Measurements from ENCODE around the gene CCDC174. TPM values are rescaled to one million over a fixed set of nuclear protein-coding genes. Genes with fewer than 3 reads are reported as not detected.

Gene CCDC174
- total RNA-seq, 1 experiment from 2014 or later, result 16.0 TPM

DNA sequence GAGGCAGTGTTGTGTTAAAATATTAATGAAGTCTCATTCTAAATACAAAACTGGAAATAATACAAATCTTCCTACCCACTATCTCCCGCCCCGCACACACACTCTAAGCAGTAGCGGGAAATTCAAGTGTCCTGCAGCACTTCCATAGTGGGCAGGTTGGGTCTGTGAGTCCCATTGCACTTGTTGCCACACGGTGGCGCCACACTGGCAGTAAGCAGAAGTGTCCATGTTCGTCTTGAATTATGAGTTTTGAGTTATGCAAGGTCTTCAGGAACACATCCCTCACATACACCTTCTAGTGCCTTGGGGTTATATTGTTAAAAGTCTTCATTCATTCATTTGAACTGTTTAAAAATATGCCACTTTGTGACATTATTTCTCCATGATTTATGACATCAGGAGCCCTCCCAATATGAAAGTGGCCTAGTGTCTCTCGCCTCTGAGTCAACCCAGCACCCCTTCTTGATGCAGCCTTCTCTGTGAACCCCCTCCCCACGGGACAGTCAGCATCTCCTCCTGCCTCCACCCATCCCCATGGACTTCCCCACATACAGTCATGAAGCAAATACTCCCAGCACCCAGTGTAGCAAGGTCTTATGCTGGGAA lies 17.6 kb upstream of the CCDC174 start:
- Mint-ChIP-seq H3K4me3 (no peak overlapping the region), H3K4me1 (peaks cover 7% of the 10 kb centered on the region), H3K27ac (no peak overlapping the region), H3K36me3 (no peaks in the 10 kb centered on the region), H3K27me3 (ENCODE audit: low read depth) (peaks cover 20% of the 10 kb centered on the region), H3K9me3 (no peaks in the 10 kb centered on the region)
- CTCF ChIA-PET, result interaction anchor here (0.7 to 2.1 kb wide), 2 partner anchors 9 to 11 kb away, joined by 3 to 6 read pairs; no protein-coding TSS in a partner anchor
- DNase-seq (ENCODE audit: low spot score), result peak; percentile 64
- POLR2A ChIA-PET, result no interaction called here
- TF ChIP-seq, protein P1, sequence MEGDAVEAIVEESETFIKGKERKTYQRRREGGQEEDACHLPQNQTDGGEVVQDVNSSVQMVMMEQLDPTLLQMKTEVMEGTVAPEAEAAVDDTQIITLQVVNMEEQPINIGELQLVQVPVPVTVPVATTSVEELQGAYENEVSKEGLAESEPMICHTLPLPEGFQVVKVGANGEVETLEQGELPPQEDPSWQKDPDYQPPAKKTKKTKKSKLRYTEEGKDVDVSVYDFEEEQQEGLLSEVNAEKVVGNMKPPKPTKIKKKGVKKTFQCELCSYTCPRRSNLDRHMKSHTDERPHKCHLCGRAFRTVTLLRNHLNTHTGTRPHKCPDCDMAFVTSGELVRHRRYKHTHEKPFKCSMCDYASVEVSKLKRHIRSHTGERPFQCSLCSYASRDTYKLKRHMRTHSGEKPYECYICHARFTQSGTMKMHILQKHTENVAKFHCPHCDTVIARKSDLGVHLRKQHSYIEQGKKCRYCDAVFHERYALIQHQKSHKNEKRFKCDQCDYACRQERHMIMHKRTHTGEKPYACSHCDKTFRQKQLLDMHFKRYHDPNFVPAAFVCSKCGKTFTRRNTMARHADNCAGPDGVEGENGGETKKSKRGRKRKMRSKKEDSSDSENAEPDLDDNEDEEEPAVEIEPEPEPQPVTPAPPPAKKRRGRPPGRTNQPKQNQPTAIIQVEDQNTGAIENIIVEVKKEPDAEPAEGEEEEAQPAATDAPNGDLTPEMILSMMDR (IDR thresholded peaks at IDR 0.05), result peak; percentile 83
- no peak for TF ChIP-seq ZNF317 (CRISPR knock-in tag; IDR thresholded peaks at IDR 0.05; ENCODE audit: borderline replicate concordance, low read depth)
- peak; percentile 81 for ATAC-seq

DNA sequence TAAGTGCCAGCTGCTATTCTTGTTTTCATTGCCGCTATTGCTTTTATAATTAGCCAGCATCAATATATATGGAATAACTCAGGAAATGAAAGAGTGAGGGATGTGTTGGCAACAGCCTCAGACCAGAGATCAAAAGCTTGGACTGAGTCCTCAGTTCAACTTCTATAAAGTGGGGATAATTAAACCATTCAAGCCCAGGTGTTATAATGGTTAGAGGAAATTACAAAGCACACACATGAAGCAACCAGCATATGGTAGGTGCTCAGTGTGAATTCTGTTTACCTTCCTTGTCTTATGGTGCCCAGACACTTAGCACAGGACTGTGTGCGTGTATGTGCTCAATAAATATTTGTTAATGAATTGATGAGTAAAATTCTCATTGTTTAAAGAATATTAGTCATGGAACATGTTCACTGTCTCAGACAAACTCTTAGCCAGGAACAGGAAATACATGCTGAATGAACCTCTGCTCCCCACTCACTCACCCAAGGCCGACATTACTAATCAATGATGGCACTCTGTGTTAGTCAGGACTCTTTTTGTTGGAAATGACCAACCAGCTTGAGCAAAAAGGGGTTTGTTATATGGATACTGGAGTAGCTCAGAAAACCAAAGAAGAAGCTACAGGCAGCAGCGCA lies 16.7 kb upstream of the CCDC174 start:
- Mint-ChIP-seq H3K36me3 (no peaks in the 10 kb centered on the region), H3K27ac (no peak overlapping the region), H3K4me1 (peaks cover 7% of the 10 kb centered on the region), H3K9me3 (no peaks in the 10 kb centered on the region), H3K4me3 (no peak overlapping the region), H3K27me3 (ENCODE audit: low read depth) (peaks cover 20% of the 10 kb centered on the region)
- TF ChIP-seq HMGA2 (CRISPR knock-in tag; IDR thresholded peaks at IDR 0.05), result no peak
- TF ChIP-seq, protein P2, sequence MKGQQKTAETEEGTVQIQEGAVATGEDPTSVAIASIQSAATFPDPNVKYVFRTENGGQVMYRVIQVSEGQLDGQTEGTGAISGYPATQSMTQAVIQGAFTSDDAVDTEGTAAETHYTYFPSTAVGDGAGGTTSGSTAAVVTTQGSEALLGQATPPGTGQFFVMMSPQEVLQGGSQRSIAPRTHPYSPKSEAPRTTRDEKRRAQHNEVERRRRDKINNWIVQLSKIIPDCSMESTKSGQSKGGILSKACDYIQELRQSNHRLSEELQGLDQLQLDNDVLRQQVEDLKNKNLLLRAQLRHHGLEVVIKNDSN (CRISPR knock-in tag; IDR thresholded peaks at IDR 0.05), result no peak
- no peak for TF ChIP-seq ZNF671 (CRISPR knock-in tag; IDR thresholded peaks at IDR 0.05)
- CTCF ChIA-PET, result no interaction called here
- DNase-seq (ENCODE audit: low spot score) (no peak), ATAC-seq (no peak)
- POLR2A ChIA-PET, result no interaction called here

DNA sequence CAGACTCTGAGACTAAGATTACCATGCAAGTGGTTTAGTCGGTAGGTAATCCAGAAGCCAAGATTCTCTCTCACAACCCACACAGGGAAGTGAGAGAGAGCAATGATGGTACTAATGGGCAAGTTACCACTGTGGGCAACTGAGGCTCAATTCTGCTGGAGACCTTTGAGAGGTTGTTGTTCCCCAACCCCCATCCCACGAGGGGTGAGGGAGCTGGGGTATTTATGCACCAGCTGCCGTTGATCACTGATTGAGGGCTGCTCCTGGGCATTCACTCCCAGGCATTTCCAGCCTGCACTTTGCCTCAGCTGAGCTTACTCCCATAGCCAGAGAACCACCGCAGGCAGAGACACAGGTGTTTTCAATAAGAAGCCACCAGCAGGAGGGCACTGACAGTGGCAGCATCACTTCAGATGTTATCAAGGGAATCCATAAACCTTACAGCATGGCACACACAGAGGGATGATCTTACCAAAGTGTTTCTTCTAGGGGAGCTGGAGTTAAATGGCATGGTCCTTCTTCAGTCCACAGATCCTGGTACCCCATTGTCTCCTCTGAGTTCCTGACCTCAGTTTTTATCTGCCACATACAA lies 15.0 kb upstream of the CCDC174 start:
- POLR2A ChIA-PET, result interaction anchor here (1.0 kb wide), 1 partner anchor 15 kb away, joined by 3 read pairs; the partner anchor contains the start of gene CCDC174
- ATAC-seq (no peak), DNase-seq (ENCODE audit: low spot score) (no peak)
- Mint-ChIP-seq H3K27ac (no peak overlapping the region), H3K36me3 (no peaks in the 10 kb centered on the region), H3K4me3 (no peak overlapping the region), H3K27me3 (ENCODE audit: low read depth) (peaks cover 24% of the 10 kb centered on the region), H3K4me1 (peaks cover 12% of the 10 kb centered on the region), H3K9me3 (no peaks in the 10 kb centered on the region)
- CTCF ChIA-PET, result interaction anchor here (1.0 to 1.8 kb wide), 5 partner anchors 11 to 128 kb away, joined by 3 to 5 read pairs (median 3); no protein-coding TSS in a partner anchor
- TF ChIP-seq TCF7 (CRISPR knock-in tag; IDR thresholded peaks at IDR 0.05; ENCODE audit: low read depth) (no peak), CBFB (CRISPR knock-in tag; IDR thresholded peaks at IDR 0.05; ENCODE audit: low read depth) (no peak), NR1H2 (CRISPR knock-in tag; IDR thresholded peaks at IDR 0.05) (no peak), ZNF423 (CRISPR knock-in tag; IDR thresholded peaks at IDR 0.05) (no peak), ZNF219 (CRISPR knock-in tag; IDR thresholded peaks at IDR 0.05; ENCODE audit: borderline replicate concordance) (no peak)
- TF ChIP-seq, protein P3, sequence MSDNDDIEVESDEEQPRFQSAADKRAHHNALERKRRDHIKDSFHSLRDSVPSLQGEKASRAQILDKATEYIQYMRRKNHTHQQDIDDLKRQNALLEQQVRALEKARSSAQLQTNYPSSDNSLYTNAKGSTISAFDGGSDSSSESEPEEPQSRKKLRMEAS (CRISPR knock-in tag; IDR thresholded peaks at IDR 0.05), result no peak
- TF ChIP-seq, protein P4, sequence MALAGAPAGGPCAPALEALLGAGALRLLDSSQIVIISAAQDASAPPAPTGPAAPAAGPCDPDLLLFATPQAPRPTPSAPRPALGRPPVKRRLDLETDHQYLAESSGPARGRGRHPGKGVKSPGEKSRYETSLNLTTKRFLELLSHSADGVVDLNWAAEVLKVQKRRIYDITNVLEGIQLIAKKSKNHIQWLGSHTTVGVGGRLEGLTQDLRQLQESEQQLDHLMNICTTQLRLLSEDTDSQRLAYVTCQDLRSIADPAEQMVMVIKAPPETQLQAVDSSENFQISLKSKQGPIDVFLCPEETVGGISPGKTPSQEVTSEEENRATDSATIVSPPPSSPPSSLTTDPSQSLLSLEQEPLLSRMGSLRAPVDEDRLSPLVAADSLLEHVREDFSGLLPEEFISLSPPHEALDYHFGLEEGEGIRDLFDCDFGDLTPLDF (CRISPR knock-in tag; IDR thresholded peaks at IDR 0.05), result no peak
- TF ChIP-seq, protein P5, sequence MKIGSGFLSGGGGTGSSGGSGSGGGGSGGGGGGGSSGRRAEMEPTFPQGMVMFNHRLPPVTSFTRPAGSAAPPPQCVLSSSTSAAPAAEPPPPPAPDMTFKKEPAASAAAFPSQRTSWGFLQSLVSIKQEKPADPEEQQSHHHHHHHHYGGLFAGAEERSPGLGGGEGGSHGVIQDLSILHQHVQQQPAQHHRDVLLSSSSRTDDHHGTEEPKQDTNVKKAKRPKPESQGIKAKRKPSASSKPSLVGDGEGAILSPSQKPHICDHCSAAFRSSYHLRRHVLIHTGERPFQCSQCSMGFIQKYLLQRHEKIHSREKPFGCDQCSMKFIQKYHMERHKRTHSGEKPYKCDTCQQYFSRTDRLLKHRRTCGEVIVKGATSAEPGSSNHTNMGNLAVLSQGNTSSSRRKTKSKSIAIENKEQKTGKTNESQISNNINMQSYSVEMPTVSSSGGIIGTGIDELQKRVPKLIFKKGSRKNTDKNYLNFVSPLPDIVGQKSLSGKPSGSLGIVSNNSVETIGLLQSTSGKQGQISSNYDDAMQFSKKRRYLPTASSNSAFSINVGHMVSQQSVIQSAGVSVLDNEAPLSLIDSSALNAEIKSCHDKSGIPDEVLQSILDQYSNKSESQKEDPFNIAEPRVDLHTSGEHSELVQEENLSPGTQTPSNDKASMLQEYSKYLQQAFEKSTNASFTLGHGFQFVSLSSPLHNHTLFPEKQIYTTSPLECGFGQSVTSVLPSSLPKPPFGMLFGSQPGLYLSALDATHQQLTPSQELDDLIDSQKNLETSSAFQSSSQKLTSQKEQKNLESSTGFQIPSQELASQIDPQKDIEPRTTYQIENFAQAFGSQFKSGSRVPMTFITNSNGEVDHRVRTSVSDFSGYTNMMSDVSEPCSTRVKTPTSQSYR (CRISPR knock-in tag; IDR thresholded peaks at IDR 0.05), result no peak
- TF ChIP-seq, protein P6, sequence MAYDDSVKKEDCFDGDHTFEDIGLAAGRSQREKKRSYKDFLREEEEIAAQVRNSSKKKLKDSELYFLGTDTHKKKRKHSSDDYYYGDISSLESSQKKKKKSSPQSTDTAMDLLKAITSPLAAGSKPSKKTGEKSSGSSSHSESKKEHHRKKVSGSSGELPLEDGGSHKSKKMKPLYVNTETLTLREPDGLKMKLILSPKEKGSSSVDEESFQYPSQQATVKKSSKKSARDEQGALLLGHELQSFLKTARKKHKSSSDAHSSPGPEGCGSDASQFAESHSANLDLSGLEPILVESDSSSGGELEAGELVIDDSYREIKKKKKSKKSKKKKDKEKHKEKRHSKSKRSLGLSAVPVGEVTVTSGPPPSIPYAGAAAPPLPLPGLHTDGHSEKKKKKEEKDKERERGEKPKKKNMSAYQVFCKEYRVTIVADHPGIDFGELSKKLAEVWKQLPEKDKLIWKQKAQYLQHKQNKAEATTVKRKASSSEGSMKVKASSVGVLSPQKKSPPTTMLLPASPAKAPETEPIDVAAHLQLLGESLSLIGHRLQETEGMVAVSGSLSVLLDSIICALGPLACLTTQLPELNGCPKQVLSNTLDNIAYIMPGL (CRISPR knock-in tag; IDR thresholded peaks at IDR 0.05), result no peak
- TF ChIP-seq, protein P1 (IDR thresholded peaks at IDR 0.05), result no peak
- TF ChIP-seq, protein P7, sequence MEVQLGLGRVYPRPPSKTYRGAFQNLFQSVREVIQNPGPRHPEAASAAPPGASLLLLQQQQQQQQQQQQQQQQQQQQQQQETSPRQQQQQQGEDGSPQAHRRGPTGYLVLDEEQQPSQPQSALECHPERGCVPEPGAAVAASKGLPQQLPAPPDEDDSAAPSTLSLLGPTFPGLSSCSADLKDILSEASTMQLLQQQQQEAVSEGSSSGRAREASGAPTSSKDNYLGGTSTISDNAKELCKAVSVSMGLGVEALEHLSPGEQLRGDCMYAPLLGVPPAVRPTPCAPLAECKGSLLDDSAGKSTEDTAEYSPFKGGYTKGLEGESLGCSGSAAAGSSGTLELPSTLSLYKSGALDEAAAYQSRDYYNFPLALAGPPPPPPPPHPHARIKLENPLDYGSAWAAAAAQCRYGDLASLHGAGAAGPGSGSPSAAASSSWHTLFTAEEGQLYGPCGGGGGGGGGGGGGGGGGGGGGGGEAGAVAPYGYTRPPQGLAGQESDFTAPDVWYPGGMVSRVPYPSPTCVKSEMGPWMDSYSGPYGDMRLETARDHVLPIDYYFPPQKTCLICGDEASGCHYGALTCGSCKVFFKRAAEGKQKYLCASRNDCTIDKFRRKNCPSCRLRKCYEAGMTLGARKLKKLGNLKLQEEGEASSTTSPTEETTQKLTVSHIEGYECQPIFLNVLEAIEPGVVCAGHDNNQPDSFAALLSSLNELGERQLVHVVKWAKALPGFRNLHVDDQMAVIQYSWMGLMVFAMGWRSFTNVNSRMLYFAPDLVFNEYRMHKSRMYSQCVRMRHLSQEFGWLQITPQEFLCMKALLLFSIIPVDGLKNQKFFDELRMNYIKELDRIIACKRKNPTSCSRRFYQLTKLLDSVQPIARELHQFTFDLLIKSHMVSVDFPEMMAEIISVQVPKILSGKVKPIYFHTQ (CRISPR knock-in tag; IDR thresholded peaks at IDR 0.05), result no peak
